Endodermal cell (in vitro differentiated cells): Measurements from ENCODE around the gene ITSN1. TPM values are rescaled to one million over a fixed set of nuclear protein-coding genes. Genes with fewer than 3 reads are reported as not detected.

Experiments used
- DNase-seq: peaks from one replicate; pipeline ENCODE4 v3.0.0-alpha.2; 2017
- H3K27ac ChIP-seq: 2 replicates; pipeline ENCODE4 v1.5.1; 2013; ENCODE audit warnings: mild to moderate bottlenecking, low read depth, low read length, moderate library complexity
- H3K27me3 ChIP-seq: 2 replicates; pipeline ENCODE4 v1.6.1; 2013; ENCODE audit warnings: mild to moderate bottlenecking, low read length, moderate library complexity; ENCODE audit not compliant: insufficient read depth, control insufficient read depth, poor library complexity, severe bottlenecking
- H3K36me3 ChIP-seq: 2 replicates; pipeline ENCODE4 v1.7.0; 2013; ENCODE audit warnings: mild to moderate bottlenecking, low read length, moderate library complexity; ENCODE audit not compliant: control insufficient read depth, insufficient read depth
- H3K4me1 ChIP-seq: one replicate; pipeline ENCODE4 v1.7.0; 2013; ENCODE audit warnings: low read length; ENCODE audit not compliant: control insufficient read depth, insufficient read depth
- H3K4me3 ChIP-seq: 2 replicates; pipeline ENCODE4 v1.5.1; 2013; ENCODE audit warnings: mild to moderate bottlenecking, low read length, moderate library complexity
- H3K9ac ChIP-seq: 2 replicates; pipeline ENCODE4 v1.6.1; 2013; ENCODE audit warnings: mild to moderate bottlenecking, low read length, moderate library complexity; ENCODE audit not compliant: poor library complexity, severe bottlenecking; ENCODE audit errors: extremely low read depth
- H3K9me3 ChIP-seq: 2 replicates; pipeline ENCODE4 v1.6.1; 2013; ENCODE audit warnings: mild to moderate bottlenecking, low read length, moderate library complexity; ENCODE audit not compliant: control insufficient read depth
- H3K27ac Mint-ChIP-seq: 2 replicates; pipeline ENCODE4 v1.8.0; 2020; ENCODE audit warnings: mixed read lengths
- H3K27me3 Mint-ChIP-seq: 2 replicates; pipeline ENCODE4 v1.8.0; 2021; ENCODE audit warnings: mild to moderate bottlenecking, mixed read lengths; ENCODE audit not compliant: insufficient read depth
- H3K36me3 Mint-ChIP-seq: 2 replicates; pipeline ENCODE4 v1.8.0; 2020; ENCODE audit warnings: low read depth, mixed read lengths
- H3K4me1 Mint-ChIP-seq: 2 replicates; pipeline ENCODE4 v1.8.0; 2020; ENCODE audit warnings: mixed read lengths
- H3K4me3 Mint-ChIP-seq: 2 replicates; pipeline ENCODE4 v1.8.0; 2020; ENCODE audit warnings: mild to moderate bottlenecking, moderate library complexity, mixed read lengths
- H3K9me3 Mint-ChIP-seq: 2 replicates; pipeline ENCODE4 v1.8.0; 2020; ENCODE audit warnings: mild to moderate bottlenecking, mixed read lengths
- WGBS, 2 experiments: methylation state at CpG; one replicate each; pipeline versions ENCODE4 v1.1.5 to v1.1.7; 2013; ENCODE audit warnings: missing lambda C conversion rate in 2 of 2, mixed read lengths in 1 of 2; ENCODE audit not compliant: insufficient coverage in 1 of 2, insufficient read length in 1 of 2; 5-methylcytosine and 5-hydroxymethylcytosine counted together
- total RNA-seq, 2 donors: library from RNA; stranded (reverse); fragmentation: NEBNext Ultra II Directional in 1 of 2; extraction: Animal tissue kit (Norgen Biotek cat#: 25700) in 1 of 2; gene quantifications; 2 replicates in 1 of 2; 3 replicates in 1 of 2; pipeline ENCODE4 v1.2.1, GENCODE V29; 2021
- TF ChIP-seq, protein P1 (sequence below): fragments of 200-600 bp; sonication (generic); conservative IDR thresholded peaks from 2 replicates; pipeline ENCODE4 v1.5.0; 2021; ENCODE audit warnings: antibody characterized with exemption, mild to moderate bottlenecking

The ITSN1 gene
- total RNA-seq, 2 donors from 2014 or later: 89.6 to 104 TPM

GRCh38 chr21:33895356-33895755 lies 253.1 kb downstream of the ITSN1 start:
- no peak overlapping the region for H3K4me3 ChIP-seq
- DNase-seq: no peak
- 81% methylated on average over 20 to 28 of the region's 28 CpGs for WGBS, 2 experiments
- no peak overlapping the region for H3K9ac ChIP-seq
- Mint-ChIP-seq H3K9me3 (no peaks in the 10 kb centered on the region), H3K4me1 (peaks cover 38% of the 10 kb centered on the region), H3K27me3 (no peaks in the 10 kb centered on the region), H3K4me3 (peak overlapping the region; percentile 42), H3K36me3 (no peaks in the 10 kb centered on the region), H3K27ac (peak overlapping the region; percentile 85)
- H3K36me3 ChIP-seq: no peaks in the 10 kb centered on the region
- peaks cover 10% of the 10 kb centered on the region for H3K4me1 ChIP-seq
- H3K27ac ChIP-seq: no peak overlapping the region
- TF ChIP-seq, protein P1, sequence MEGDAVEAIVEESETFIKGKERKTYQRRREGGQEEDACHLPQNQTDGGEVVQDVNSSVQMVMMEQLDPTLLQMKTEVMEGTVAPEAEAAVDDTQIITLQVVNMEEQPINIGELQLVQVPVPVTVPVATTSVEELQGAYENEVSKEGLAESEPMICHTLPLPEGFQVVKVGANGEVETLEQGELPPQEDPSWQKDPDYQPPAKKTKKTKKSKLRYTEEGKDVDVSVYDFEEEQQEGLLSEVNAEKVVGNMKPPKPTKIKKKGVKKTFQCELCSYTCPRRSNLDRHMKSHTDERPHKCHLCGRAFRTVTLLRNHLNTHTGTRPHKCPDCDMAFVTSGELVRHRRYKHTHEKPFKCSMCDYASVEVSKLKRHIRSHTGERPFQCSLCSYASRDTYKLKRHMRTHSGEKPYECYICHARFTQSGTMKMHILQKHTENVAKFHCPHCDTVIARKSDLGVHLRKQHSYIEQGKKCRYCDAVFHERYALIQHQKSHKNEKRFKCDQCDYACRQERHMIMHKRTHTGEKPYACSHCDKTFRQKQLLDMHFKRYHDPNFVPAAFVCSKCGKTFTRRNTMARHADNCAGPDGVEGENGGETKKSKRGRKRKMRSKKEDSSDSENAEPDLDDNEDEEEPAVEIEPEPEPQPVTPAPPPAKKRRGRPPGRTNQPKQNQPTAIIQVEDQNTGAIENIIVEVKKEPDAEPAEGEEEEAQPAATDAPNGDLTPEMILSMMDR: no peak
- no peaks in the 10 kb centered on the region for H3K9me3 ChIP-seq
- no peaks in the 10 kb centered on the region for H3K27me3 ChIP-seq

- H3K36me3 Mint-ChIP-seq: peaks cover 4% of the 10 kb centered on the region
- Histone ChIP-seq H3K9me3 (no peaks in the 10 kb centered on the region), H3K4me3 (no peak overlapping the region), H3K27ac (no peak overlapping the region), H3K4me1 (peaks cover 7% of the 10 kb centered on the region), H3K36me3 (peaks cover 9% of the 10 kb centered on the region), H3K27me3 (no peaks in the 10 kb centered on the region), H3K9ac (no peak overlapping the region)
- TF ChIP-seq, protein P1: no peak
- DNase-seq: no peak
- H3K9me3 Mint-ChIP-seq: no peaks in the 10 kb centered on the region
- H3K4me1 Mint-ChIP-seq: peaks cover 32% of the 10 kb centered on the region
- H3K4me3 Mint-ChIP-seq: no peak overlapping the region
- H3K27me3 Mint-ChIP-seq: no peaks in the 10 kb centered on the region
- WGBS, 2 experiments: 94 to 98% methylated on average over 4 to 6 of the region's 6 CpGs
- no peak overlapping the region for H3K27ac Mint-ChIP-seq
Measured at GRCh38 chr21:33896691-33897090, 254.4 kb downstream of the ITSN1 start.

- Histone ChIP-seq H3K27ac (no peak overlapping the region), H3K9ac (no peak overlapping the region), H3K9me3 (no peaks in the 10 kb centered on the region), H3K4me3 (no peak overlapping the region), H3K27me3 (no peaks in the 10 kb centered on the region), H3K36me3 (peaks cover 12% of the 10 kb centered on the region), H3K4me1 (peaks cover 3% of the 10 kb centered on the region)
- Mint-ChIP-seq H3K4me1 (peaks cover 28% of the 10 kb centered on the region), H3K36me3 (peaks cover 5% of the 10 kb centered on the region), H3K27me3 (no peaks in the 10 kb centered on the region), H3K27ac (no peak overlapping the region), H3K9me3 (no peaks in the 10 kb centered on the region), H3K4me3 (no peak overlapping the region)
- TF ChIP-seq, protein P1: no peak
- 90 to 100% methylated on average over 4 to 5 of the region's 5 CpGs for WGBS, 2 experiments
- DNase-seq: no peak
Measured at GRCh38 chr21:33897098-33897497, 254.8 kb downstream of the ITSN1 start.
